SK-N-SH (cell line): ENCODE data around the gene SLC13A4. TPM values are rescaled to one million over a fixed set of nuclear protein-coding genes. Genes with fewer than 3 reads are reported as not detected.

Source experiments
- CTCF ChIA-PET: fragments of 300-600, 350-600 bp; formaldehyde crosslinking; extraction: SDS; loops from one replicate; lab custom pipeline; 2021; lab: Yijun Ruan, JAX
- POLR2A ChIA-PET: fragments of 350-600 bp; sonication (Branson Sonifier 250); formaldehyde crosslinking; extraction: SDS; loops from one replicate; lab custom pipeline; 2020; ENCODE audit warnings: antibody characterized with exemption, inconsistent platforms; lab: Yijun Ruan, JAX
- DNase-seq: peaks from one replicate; pipeline ENCODE4 v3.0.0; 2012
- H2AFZ ChIP-seq: fragments of 200-600 bp; sonication (generic); 2 replicates; pipeline ENCODE4 v1.8.1; 2016; ENCODE audit warnings: antibody characterized with exemption, mild to moderate bottlenecking, low read depth
- H3F3A ChIP-seq: fragments of 200-600 bp; sonication (generic); replicated peaks from 2 replicates; pipeline ENCODE3; 2016; ENCODE audit warnings: antibody characterized with exemption, mild to moderate bottlenecking; ENCODE audit not compliant: insufficient read depth
- H3K27ac ChIP-seq, 2 experiments: fragments of 200-500 bp in 1 of 2; fragments of 200-600 bp in 1 of 2; sonication (Bioruptor generic) in 1 of 2; sonication (generic), shearing (Covaris generic) in 1 of 2; 2 replicates each; pipeline versions ENCODE4 v1.5.1 to v1.6.1; 2014 to 2016; ENCODE audit warnings: low read depth in 2 of 2, inconsistent platforms in 1 of 2, low read length in 1 of 2, mild to moderate bottlenecking in 1 of 2, mixed read lengths in 1 of 2
- H3K27me3 ChIP-seq: fragments of 200-600 bp; sonication (generic), shearing (Covaris generic); 2 replicates; pipeline ENCODE4 v1.6.1; 2016; ENCODE audit warnings: mixed run types; ENCODE audit not compliant: insufficient read depth
- H3K36me3 ChIP-seq, 2 experiments: fragments of 200-500 bp in 1 of 2; fragments of 200-600 bp in 1 of 2; sonication (Bioruptor generic) in 1 of 2; sonication (generic) in 1 of 2; replicated peaks in 1 of 2; 2 replicates each; pipeline versions ENCODE3 to v1.5.1; 2014 to 2016; ENCODE audit warnings: low read length in 1 of 2, mild to moderate bottlenecking in 1 of 2; ENCODE audit not compliant: insufficient read depth in 2 of 2, control insufficient read depth in 1 of 2
- H3K4me1 ChIP-seq, 2 experiments: fragments of 200-500 bp in 1 of 2; fragments of 200-600 bp in 1 of 2; sonication (Bioruptor generic) in 1 of 2; sonication (generic), shearing (Covaris generic) in 1 of 2; 2 replicates each; pipeline versions ENCODE4 v1.5.1 to v1.6.1; 2014 to 2016; ENCODE audit warnings: low read depth in 1 of 2, low read length in 1 of 2, mixed run types in 1 of 2; ENCODE audit not compliant: insufficient read depth in 2 of 2, control insufficient read depth in 1 of 2
- H3K4me2 ChIP-seq: fragments of 200-600 bp; sonication (generic), shearing (Covaris generic); 2 replicates; pipeline ENCODE4 v1.6.1; 2017; ENCODE audit warnings: mixed run types
- H3K4me3 ChIP-seq, 2 experiments: fragments of 200-500 bp in 1 of 2; fragments of 200-600 bp in 1 of 2; sonication (Bioruptor generic) in 1 of 2; sonication (generic), shearing (Covaris generic) in 1 of 2; 2 replicates each; pipeline versions ENCODE4 v1.5.1 to v1.8.1; 2014 to 2016; ENCODE audit warnings: low read depth in 2 of 2, inconsistent platforms in 1 of 2, low read length in 1 of 2, mild to moderate bottlenecking in 1 of 2, mixed read lengths in 1 of 2, moderate library complexity in 1 of 2
- H3K79me2 ChIP-seq: fragments of 200-600 bp; sonication (generic); 2 replicates; pipeline ENCODE4 v1.8.1; 2017; ENCODE audit warnings: mild to moderate bottlenecking; ENCODE audit not compliant: insufficient read depth
- H3K9ac ChIP-seq: fragments of 200-600 bp; sonication (generic); 2 replicates; pipeline ENCODE4 v1.6.1; 2017; ENCODE audit warnings: mixed run types
- H3K9me2 ChIP-seq: fragments of 200-600 bp; sonication (generic); 2 replicates; pipeline ENCODE4 v1.6.1; 2017; ENCODE audit warnings: mixed run types
- H3K9me3 ChIP-seq: fragments of 200-600 bp; sonication (generic); 2 replicates; pipeline ENCODE4 v1.6.1; 2017; ENCODE audit warnings: mixed run types, mild to moderate bottlenecking, moderate library complexity
- H4K20me1 ChIP-seq: fragments of 200-600 bp; sonication (generic); 2 replicates; pipeline ENCODE4 v1.6.1; 2017; ENCODE audit warnings: mild to moderate bottlenecking, mixed run types; ENCODE audit not compliant: insufficient read depth
- CHD2 ChIP-seq: fragments of 150-350 bp; IDR thresholded peaks from 2 replicates; pipeline ENCODE4 v1.6.1; 2018; ENCODE audit warnings: low read length; ENCODE audit not compliant: partially characterized antibody
- ELF1 ChIP-seq: IDR thresholded peaks from 2 replicates; pipeline ENCODE4 v1.4.0; 2012
- EP300 ChIP-seq, 2 experiments: IDR thresholded peaks; 2 replicates each; pipeline versions ENCODE4 v1.4.0 to v1.6.1; 2012; ENCODE audit warnings: borderline replicate concordance in 1 of 2, low read depth in 1 of 2, low read length in 1 of 2
- FOSL2 ChIP-seq: IDR thresholded peaks from 2 replicates; pipeline ENCODE4 v1.4.0; 2012; ENCODE audit warnings: low read depth, mild to moderate bottlenecking, moderate library complexity, borderline replicate concordance
- NFIC ChIP-seq: IDR thresholded peaks from 2 replicates; pipeline ENCODE4 v1.4.0; 2012; ENCODE audit warnings: borderline replicate concordance
- NRF1 ChIP-seq: IDR thresholded peaks from 2 replicates; pipeline ENCODE4 v1.6.1; 2012; ENCODE audit warnings: low read depth, mild to moderate bottlenecking, low read length
- RCOR1 ChIP-seq: fragments of 150-350 bp; IDR thresholded peaks from 2 replicates; pipeline ENCODE4 v1.6.1; 2017; ENCODE audit warnings: antibody characterized with exemption, low read length
- REST ChIP-seq: IDR thresholded peaks from 2 replicates; pipeline ENCODE4 v1.6.1; 2012; ENCODE audit warnings: mild to moderate bottlenecking, low read depth, low read length, moderate library complexity
- RXRA ChIP-seq: IDR thresholded peaks from 2 replicates; pipeline ENCODE4 v1.4.0; 2012; ENCODE audit warnings: low read depth, mild to moderate bottlenecking, borderline replicate concordance
- SIN3A ChIP-seq: IDR thresholded peaks from 2 replicates; pipeline ENCODE4 v1.6.1; 2012; ENCODE audit warnings: low read depth, mild to moderate bottlenecking, low read length, moderate library complexity, borderline replicate concordance
- TAF1 ChIP-seq: IDR thresholded peaks from 2 replicates; pipeline ENCODE4 v1.6.1; 2012; ENCODE audit warnings: low read depth, mild to moderate bottlenecking, low read length, moderate library complexity, borderline replicate concordance
- TCF12 ChIP-seq: IDR thresholded peaks from 2 replicates; pipeline ENCODE4 v1.4.0; 2012
- TEAD4 ChIP-seq: IDR thresholded peaks from 2 replicates; pipeline ENCODE4 v1.4.0; 2012; ENCODE audit warnings: mild to moderate bottlenecking, borderline replicate concordance; ENCODE audit not compliant: insufficient read depth
- USF1 ChIP-seq: IDR thresholded peaks from 2 replicates; pipeline ENCODE4 v1.4.0; 2012; ENCODE audit warnings: low read depth, borderline replicate concordance
- YY1 ChIP-seq: IDR thresholded peaks from 2 replicates; pipeline ENCODE4 v1.4.0; 2012; ENCODE audit warnings: low read depth, mild to moderate bottlenecking
- WGBS: methylation state at CpG from one replicate; pipeline ENCODE4 v1.1.6; 2017; ENCODE audit warnings: low lambda C conversion rate; 5-methylcytosine and 5-hydroxymethylcytosine counted together
- polyA plus RNA-seq, 3 experiments: library from polyadenylated mRNA; depleted of rRNA; stranded (reverse); fragments of >200 nt; gene quantifications; 2 replicates each; pipeline ENCODE4 v1.2.3, GENCODE V29; 2012
- TF ChIP-seq, protein P1 (sequence below): IDR thresholded peaks from 2 replicates; pipeline ENCODE4 v1.4.0; 2012; ENCODE audit warnings: low read depth, borderline replicate concordance
- TF ChIP-seq, protein P2 (sequence below): IDR thresholded peaks from 2 replicates; pipeline ENCODE4 v1.4.0; 2012; ENCODE audit warnings: low read depth
- TF ChIP-seq, protein P3 (sequence below): IDR thresholded peaks from 2 replicates; pipeline ENCODE4; 2012

The SLC13A4 gene
- polyA plus RNA-seq, 1 of the 3 experiments (the other 2 are of a cell fraction) = 0.30 TPM

GRCh38 chr7:135715055-135715522 lies 12.9 kb downstream of the SLC13A4 start:
- Histone ChIP-seq H3K4me2 (peak overlapping the region; percentile 76), H2AFZ (no peak overlapping the region), H4K20me1 (no peaks in the 10 kb centered on the region), H3K27ac (peak overlapping the region; percentile 87 to 93; a peak in 3 of 4 replicates), H3K9ac (peak overlapping the region; percentile 61; the same call in 1 of the 2 replicates), H3K4me3 (peak overlapping the region in 1 of 2 experiments; percentile 23; a peak in 1 of 4 replicates), H3K4me1 (peaks cover 38 to 55% of the 10 kb centered on the region in 2 experiments), H3K27me3 (no peaks in the 10 kb centered on the region), H3K9me3 (no peaks in the 10 kb centered on the region), H3K36me3 (no peaks in the 10 kb centered on the region), H3F3A (peaks cover 36% of the 10 kb centered on the region), H3K79me2 (no peaks in the 10 kb centered on the region), H3K9me2 (no peaks in the 10 kb centered on the region)
- ChIA-PET POLR2A (no interaction called here), CTCF (interaction anchor here (11.2 kb wide), 1 partner anchor 42 kb away, joined by 153 read pairs; no protein-coding TSS in a partner anchor)
- DNase-seq = no peak
- WGBS = 93% methylated on average over 5 of the region's 5 CpGs
- no peak for TF ChIP-seq ELF1
- TF ChIP-seq, protein P1, sequence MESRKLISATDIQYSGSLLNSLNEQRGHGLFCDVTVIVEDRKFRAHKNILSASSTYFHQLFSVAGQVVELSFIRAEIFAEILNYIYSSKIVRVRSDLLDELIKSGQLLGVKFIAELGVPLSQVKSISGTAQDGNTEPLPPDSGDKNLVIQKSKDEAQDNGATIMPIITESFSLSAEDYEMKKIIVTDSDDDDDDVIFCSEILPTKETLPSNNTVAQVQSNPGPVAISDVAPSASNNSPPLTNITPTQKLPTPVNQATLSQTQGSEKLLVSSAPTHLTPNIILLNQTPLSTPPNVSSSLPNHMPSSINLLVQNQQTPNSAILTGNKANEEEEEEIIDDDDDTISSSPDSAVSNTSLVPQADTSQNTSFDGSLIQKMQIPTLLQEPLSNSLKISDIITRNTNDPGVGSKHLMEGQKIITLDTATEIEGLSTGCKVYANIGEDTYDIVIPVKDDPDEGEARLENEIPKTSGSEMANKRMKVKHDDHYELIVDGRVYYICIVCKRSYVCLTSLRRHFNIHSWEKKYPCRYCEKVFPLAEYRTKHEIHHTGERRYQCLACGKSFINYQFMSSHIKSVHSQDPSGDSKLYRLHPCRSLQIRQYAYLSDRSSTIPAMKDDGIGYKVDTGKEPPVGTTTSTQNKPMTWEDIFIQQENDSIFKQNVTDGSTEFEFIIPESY = no peak

GRCh38 chr7:135714534-135715009 lies 13.4 kb downstream of the SLC13A4 start:
- ChIA-PET CTCF (interaction anchor here (1.4 to 11.2 kb wide), 3 partner anchors 16 to 41 kb away, joined by 4 to 153 read pairs (median 73); no protein-coding TSS in a partner anchor), POLR2A (interaction anchor here (0.8 kb wide), 1 partner anchor 52 kb away, joined by 4 read pairs; the partner anchor contains the start of gene STMP1)
- Histone ChIP-seq H3K79me2 (no peaks in the 10 kb centered on the region), H3K27me3 (no peaks in the 10 kb centered on the region), H3K4me3 (peak overlapping the region in 1 of 2 experiments; percentile 23; a peak in 2 of 4 replicates), H2AFZ (peak overlapping the region; percentile 54; the same call in 1 of the 2 replicates), H3K9ac (peak overlapping the region; percentile 61; the same call in 1 of the 2 replicates), H3K9me2 (no peaks in the 10 kb centered on the region), H4K20me1 (no peaks in the 10 kb centered on the region), H3K4me2 (peak overlapping the region; percentile 76), H3K27ac (peak overlapping the region; percentile 87 to 93), H3K9me3 (no peaks in the 10 kb centered on the region), H3K36me3 (no peaks in the 10 kb centered on the region), H3F3A (peaks cover 40% of the 10 kb centered on the region), H3K4me1 (peaks cover 38 to 54% of the 10 kb centered on the region in 2 experiments)
- DNase-seq = peak; percentile 82
- 28% methylated on average over 18 of the region's 20 CpGs for WGBS
- TF ChIP-seq FOSL2 (peak; percentile 72; the same call in 1 of the 2 replicates), RCOR1 (peak; percentile 67; the same call in 1 of the 2 replicates), SIN3A (peak; percentile 64; the same call in 1 of the 2 replicates), RXRA (0 out of 2 replicates have a peak, but pooled peaks have one; percentile 56), TAF1 (no peak), NFIC (peak; percentile 65), TEAD4 (peak; percentile 67; the same call in 1 of the 2 replicates), USF1 (peak; percentile 27; the same call in 1 of the 2 replicates), YY1 (no peak), NRF1 (no peak), TCF12 (peak; percentile 76), CHD2 (peak; percentile 32), EP300 (IDR thresholded peaks at IDR 0.05; ENCODE audit: borderline replicate concordance in 1 of 2, low read depth in 1 of 2, low read length in 1 of 2) (peak in 1 of 2 experiments; percentile 80; a peak in 1 of 4 replicates), REST (no peak)
- TF ChIP-seq, protein P2, sequence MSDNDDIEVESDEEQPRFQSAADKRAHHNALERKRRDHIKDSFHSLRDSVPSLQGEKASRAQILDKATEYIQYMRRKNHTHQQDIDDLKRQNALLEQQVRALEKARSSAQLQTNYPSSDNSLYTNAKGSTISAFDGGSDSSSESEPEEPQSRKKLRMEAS = peak; percentile 84
- TF ChIP-seq, protein P3, sequence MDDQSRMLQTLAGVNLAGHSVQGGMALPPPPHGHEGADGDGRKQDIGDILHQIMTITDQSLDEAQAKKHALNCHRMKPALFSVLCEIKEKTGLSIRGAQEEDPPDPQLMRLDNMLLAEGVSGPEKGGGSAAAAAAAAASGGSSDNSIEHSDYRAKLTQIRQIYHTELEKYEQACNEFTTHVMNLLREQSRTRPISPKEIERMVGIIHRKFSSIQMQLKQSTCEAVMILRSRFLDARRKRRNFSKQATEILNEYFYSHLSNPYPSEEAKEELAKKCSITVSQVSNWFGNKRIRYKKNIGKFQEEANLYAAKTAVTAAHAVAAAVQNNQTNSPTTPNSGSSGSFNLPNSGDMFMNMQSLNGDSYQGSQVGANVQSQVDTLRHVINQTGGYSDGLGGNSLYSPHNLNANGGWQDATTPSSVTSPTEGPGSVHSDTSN = peak; percentile 81
